K562 (cell line): Measurements from ENCODE around the gene MAGI2. TPM values are rescaled to one million over a fixed set of nuclear protein-coding genes. Genes with fewer than 3 reads are reported as not detected.

Experiments used
- BHLHE40 ChIP-seq: IDR thresholded peaks from 2 replicates; pipeline ENCODE4 v1.6.1; 2011; ENCODE audit warnings: low read length, improper control_type of control experiment
- ETS2 ChIP-seq: IDR thresholded peaks from 2 replicates; pipeline ENCODE4 v1.6.1; 2016; ENCODE audit warnings: borderline replicate concordance, missing genetic modification characterization, mild to moderate bottlenecking, moderate library complexity, missing compliant biosample characterization; ENCODE audit not compliant: poor library complexity, severe bottlenecking
- MCM5 ChIP-seq: fragments of 450-650 bp; IDR thresholded peaks from 2 replicates; pipeline ENCODE4 v1.6.1; 2016; ENCODE audit warnings: low read depth
- TAF1 ChIP-seq: IDR thresholded peaks from 2 replicates; pipeline ENCODE4 v1.6.1; 2011; ENCODE audit warnings: mild to moderate bottlenecking, low read length, moderate library complexity; ENCODE audit not compliant: insufficient read depth, control insufficient read depth, severe bottlenecking; ENCODE audit errors: extremely low read depth
- polyA plus RNA-seq, 8 experiments: library from polyadenylated mRNA; depleted of rRNA in 4 of 8; stranded (reverse) in 5 of 8; unstranded in 3 of 8; fragments of >200 nt; fragmentation: Nextera tagmentation in 2 of 8; fragmentation: Illumina TruSeq in 1 of 8; extraction: Ambion mirVana in 2 of 8; extraction: Trizol in 1 of 8; gene quantifications; 2 replicates each; pipeline versions ENCODE4 v1.2.1 to v1.2.3, GENCODE V29; 2011 to 2014; ENCODE audit warnings: inconsistent platforms in 1 of 8, missing spikeins in 1 of 8
- total RNA-seq, 7 experiments: library from RNA; depleted of rRNA in 6 of 7; stranded (reverse); fragments of >200 nt in 6 of 7; fragmentation: Illumina TruSeq in 2 of 7; extraction: Trizol in 2 of 7; gene quantifications; 2 replicates each; pipeline versions ENCODE4 v1.2.1 to v1.2.3, GENCODE V29; 2011 to 2021; ENCODE audit warnings: low replicate concordance in 1 of 7
- TF ChIP-seq, protein P1 (sequence below), 2 experiments: fragments of 450-650 bp in 1 of 2; sonication (generic) in 1 of 2; formaldehyde crosslinking in 1 of 2; IDR thresholded peaks; 2 replicates each; pipeline versions ENCODE4 v1.7.1 to v1.9.0; 2016 to 2022; ENCODE audit warnings: inconsistent platforms in 1 of 2, mild to moderate bottlenecking in 1 of 2, missing genetic modification reagents in 1 of 2
- TF ChIP-seq, protein P2 (sequence below): fragments of 450-650 bp; formaldehyde crosslinking; IDR thresholded peaks from 2 replicates; pipeline ENCODE4 v1.4.0; 2022; ENCODE audit warnings: missing genetic modification characterization
- TF ChIP-seq, protein P3 (sequence below): fragments of 450-650 bp; formaldehyde crosslinking; IDR thresholded peaks from 2 replicates; pipeline ENCODE4 v1.4.0; 2022; ENCODE audit warnings: mild to moderate bottlenecking, moderate library complexity
- TF ChIP-seq, protein P4 (sequence below): IDR thresholded peaks from 2 replicates; pipeline ENCODE4 v1.6.1; 2012; ENCODE audit warnings: low read depth, low read length, improper control_type of control experiment, borderline replicate concordance

Gene MAGI2
- total and polyA plus RNA-seq, 9 of the 15 experiments (the other 6 are each of a cell fraction or from before 2014, with no cell fraction given) = 0.27 to 1.4 (median 0.70) TPM

DNA sequence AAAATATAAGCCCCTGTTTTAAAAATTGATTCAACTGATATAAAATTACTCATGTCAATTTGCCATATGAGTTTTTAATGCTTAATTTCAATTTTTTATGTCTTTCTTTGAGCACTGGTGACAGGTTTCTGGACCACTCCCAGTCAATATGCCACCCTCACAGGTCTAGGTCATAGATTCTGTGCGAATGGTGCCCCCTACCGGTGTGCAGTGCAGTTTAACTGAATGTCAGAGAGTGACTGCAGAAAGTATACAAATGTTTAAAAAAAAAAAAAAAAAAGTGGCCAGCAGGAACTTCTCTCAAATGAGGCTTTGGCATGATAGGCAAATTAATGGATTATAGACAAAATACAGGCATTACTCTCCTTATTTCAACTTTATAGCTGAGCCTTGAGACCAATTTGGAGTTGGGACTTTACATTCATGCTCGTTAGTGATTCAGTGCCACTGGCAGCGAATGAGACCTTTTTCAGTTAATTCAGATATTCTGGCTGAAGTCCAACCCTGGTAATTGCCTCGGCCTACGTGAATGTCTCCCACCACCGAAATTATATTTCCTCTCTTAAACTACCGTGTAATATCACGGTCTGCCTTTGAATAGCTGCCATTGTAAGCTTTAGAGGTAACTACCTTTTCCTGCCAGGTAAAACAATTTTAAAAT is 1227.3 kb downstream of the MAGI2 start (continued):
- TF ChIP-seq, protein P1, sequence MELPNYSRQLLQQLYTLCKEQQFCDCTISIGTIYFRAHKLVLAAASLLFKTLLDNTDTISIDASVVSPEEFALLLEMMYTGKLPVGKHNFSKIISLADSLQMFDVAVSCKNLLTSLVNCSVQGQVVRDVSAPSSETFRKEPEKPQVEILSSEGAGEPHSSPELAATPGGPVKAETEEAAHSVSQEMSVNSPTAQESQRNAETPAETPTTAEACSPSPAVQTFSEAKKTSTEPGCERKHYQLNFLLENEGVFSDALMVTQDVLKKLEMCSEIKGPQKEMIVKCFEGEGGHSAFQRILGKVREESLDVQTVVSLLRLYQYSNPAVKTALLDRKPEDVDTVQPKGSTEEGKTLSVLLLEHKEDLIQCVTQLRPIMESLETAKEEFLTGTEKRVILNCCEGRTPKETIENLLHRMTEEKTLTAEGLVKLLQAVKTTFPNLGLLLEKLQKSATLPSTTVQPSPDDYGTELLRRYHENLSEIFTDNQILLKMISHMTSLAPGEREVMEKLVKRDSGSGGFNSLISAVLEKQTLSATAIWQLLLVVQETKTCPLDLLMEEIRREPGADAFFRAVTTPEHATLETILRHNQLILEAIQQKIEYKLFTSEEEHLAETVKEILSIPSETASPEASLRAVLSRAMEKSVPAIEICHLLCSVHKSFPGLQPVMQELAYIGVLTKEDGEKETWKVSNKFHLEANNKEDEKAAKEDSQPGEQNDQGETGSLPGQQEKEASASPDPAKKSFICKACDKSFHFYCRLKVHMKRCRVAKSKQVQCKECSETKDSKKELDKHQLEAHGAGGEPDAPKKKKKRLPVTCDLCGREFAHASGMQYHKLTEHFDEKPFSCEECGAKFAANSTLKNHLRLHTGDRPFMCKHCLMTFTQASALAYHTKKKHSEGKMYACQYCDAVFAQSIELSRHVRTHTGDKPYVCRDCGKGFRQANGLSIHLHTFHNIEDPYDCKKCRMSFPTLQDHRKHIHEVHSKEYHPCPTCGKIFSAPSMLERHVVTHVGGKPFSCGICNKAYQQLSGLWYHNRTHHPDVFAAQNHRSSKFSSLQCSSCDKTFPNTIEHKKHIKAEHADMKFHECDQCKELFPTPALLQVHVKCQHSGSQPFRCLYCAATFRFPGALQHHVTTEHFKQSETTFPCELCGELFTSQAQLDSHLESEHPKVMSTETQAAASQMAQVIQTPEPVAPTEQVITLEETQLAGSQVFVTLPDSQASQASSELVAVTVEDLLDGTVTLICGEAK (IDR thresholded peaks at IDR 0.05) = peak; percentile 52; the same call in 1 of the 2 replicates
- TF ChIP-seq, protein P1 (CRISPR knock-in tag; IDR thresholded peaks at IDR 0.05) = no peak
- TF ChIP-seq TAF1 (no peak), ETS2 (tag) (no peak), MCM5 (no peak), BHLHE40 (no peak)
- TF ChIP-seq, protein P2, sequence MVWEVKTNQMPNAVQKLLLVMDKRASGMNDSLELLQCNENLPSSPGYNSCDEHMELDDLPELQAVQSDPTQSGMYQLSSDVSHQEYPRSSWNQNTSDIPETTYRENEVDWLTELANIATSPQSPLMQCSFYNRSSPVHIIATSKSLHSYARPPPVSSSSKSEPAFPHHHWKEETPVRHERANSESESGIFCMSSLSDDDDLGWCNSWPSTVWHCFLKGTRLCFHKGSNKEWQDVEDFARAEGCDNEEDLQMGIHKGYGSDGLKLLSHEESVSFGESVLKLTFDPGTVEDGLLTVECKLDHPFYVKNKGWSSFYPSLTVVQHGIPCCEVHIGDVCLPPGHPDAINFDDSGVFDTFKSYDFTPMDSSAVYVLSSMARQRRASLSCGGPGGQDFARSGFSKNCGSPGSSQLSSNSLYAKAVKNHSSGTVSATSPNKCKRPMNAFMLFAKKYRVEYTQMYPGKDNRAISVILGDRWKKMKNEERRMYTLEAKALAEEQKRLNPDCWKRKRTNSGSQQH = no peak
- TF ChIP-seq, protein P3, sequence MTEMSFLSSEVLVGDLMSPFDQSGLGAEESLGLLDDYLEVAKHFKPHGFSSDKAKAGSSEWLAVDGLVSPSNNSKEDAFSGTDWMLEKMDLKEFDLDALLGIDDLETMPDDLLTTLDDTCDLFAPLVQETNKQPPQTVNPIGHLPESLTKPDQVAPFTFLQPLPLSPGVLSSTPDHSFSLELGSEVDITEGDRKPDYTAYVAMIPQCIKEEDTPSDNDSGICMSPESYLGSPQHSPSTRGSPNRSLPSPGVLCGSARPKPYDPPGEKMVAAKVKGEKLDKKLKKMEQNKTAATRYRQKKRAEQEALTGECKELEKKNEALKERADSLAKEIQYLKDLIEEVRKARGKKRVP = no peak
- TF ChIP-seq, protein P4, sequence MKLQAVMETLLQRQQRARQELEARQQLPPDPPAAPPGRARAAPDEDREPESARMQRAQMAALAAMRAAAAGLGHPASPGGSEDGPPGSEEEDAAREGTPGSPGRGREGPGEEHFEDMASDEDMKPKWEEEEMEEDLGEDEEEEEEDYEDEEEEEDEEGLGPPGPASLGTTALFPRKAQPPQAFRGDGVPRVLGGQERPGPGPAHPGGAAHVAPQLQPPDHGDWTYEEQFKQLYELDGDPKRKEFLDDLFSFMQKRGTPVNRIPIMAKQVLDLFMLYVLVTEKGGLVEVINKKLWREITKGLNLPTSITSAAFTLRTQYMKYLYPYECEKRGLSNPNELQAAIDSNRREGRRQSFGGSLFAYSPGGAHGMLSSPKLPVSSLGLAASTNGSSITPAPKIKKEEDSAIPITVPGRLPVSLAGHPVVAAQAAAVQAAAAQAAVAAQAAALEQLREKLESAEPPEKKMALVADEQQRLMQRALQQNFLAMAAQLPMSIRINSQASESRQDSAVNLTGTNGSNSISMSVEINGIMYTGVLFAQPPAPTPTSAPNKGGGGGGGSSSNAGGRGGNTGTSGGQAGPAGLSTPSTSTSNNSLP = no peak
